Heart right ventricle (tissue), 16 donors: ENCODE data around the gene FARP1. TPM values are rescaled to one million over a fixed set of nuclear protein-coding genes. Genes with fewer than 3 reads are reported as not detected.

Experiments used
- ATAC-seq, 8 donors: fragments of 200-7000 bp; cut with Tn5 transposase; one replicate each; pipeline ENCODE4 v1.9.1; 2020; ENCODE audit warnings: mild to moderate bottlenecking in 8 of 8, moderate library complexity in 8 of 8, moderate number of reproducible peaks in 1 of 8
- DNase-seq, 2 donors: peaks; one replicate each; pipeline ENCODE4 v3.0.0-alpha.2; 2020
- H3K27ac ChIP-seq, 10 donors: fragments of 200-600 bp; sonication (generic) in 2 of 10; one replicate each; pipeline versions ENCODE4 v1.5.0 to v1.8.0; 2020 to 2022; ENCODE audit warnings: mild to moderate bottlenecking in 3 of 10
- H3K27me3 ChIP-seq, 7 donors: fragments of 200-600 bp; one replicate each; pipeline ENCODE4 v1.8.0; 2021 to 2022; ENCODE audit warnings: mild to moderate bottlenecking in 2 of 7
- H3K36me3 ChIP-seq, 9 donors: fragments of 200-600 bp; sonication (generic) in 1 of 9; one replicate each; pipeline versions ENCODE4 v1.5.0 to v1.8.0; 2020 to 2022; ENCODE audit warnings: mild to moderate bottlenecking in 2 of 9
- H3K4me1 ChIP-seq, 9 donors: fragments of 200-600 bp; sonication (generic) in 1 of 9; one replicate each; pipeline versions ENCODE4 v1.5.0 to v1.8.0; 2020 to 2022; ENCODE audit warnings: mild to moderate bottlenecking in 4 of 9
- H3K4me3 ChIP-seq, 10 donors: fragments of 200-600 bp; sonication (generic) in 2 of 10; one replicate each; pipeline versions ENCODE4 v1.5.0 to v1.8.0; 2020 to 2022; ENCODE audit warnings: mild to moderate bottlenecking in 7 of 10, moderate library complexity in 2 of 10
- H3K9me3 ChIP-seq, 11 donors: fragments of 200-600 bp in 10 of 11; sonication (generic) in 2 of 11; one replicate each; pipeline versions ENCODE4 v1.5.0 to v1.8.0; 2013 to 2022; ENCODE audit warnings: mild to moderate bottlenecking in 2 of 11, control low read depth in 1 of 11, moderate library complexity in 1 of 11
- CTCF ChIP-seq, 9 donors: fragments of 200-600 bp; sonication (generic) in 2 of 9; IDR thresholded peaks; one replicate each; pipeline versions ENCODE4 v1.5.0 to v1.8.0; 2021 to 2022; ENCODE audit warnings: antibody characterized with exemption in 9 of 9, mild to moderate bottlenecking in 5 of 9, moderate library complexity in 1 of 9
- WGBS, 2 donors: extraction: QIAGEN DNeasy Blood & Tissue Kit; methylation state at CpG; one replicate each; pipeline ENCODE4 v1.1.7; 2013; ENCODE audit warnings: inconsistent platforms in 1 of 2; 5-methylcytosine and 5-hydroxymethylcytosine counted together
- intact Hi-C, 10 donors: fragments of 100-400 bp; cut with DNase I; formaldehyde crosslinking; loops; one replicate each; pipeline versions ENCODE4 v1.11.1 to v1.14.2; 2022
- polyA plus RNA-seq, 2 donors: library from polyadenylated mRNA; stranded (reverse); fragments of 200-250 nt; gene quantifications; one replicate each; pipeline ENCODE4 v1.2.3, GENCODE V29; 2013
- total RNA-seq, 10 donors: library from RNA; stranded (reverse); fragmentation: NEBNext Ultra II Directional in 3 of 10; extraction: Animal tissue kit (Norgen Biotek cat#: 25700) in 3 of 10; gene quantifications; one replicate each; pipeline versions ENCODE4 v1.2.1 to v1.2.4, GENCODE V29; 2021 to 2023
- donor health status: Arrhythmogenic right ventricular cardiomyopathy.
- donor health status: ischemic (EF 13 %, LVEDD 7.1; RV severe dilation, severe dysfunction).
- donor health status: healthy with polysubstance abuse.
- donor health status: DM: no; HTN: yes; CAD: no.
- donor health status: DM: no; HTN: no; CAD: no.
- donor health status: ischemic (EF 25% LVEDD 6.9; RV normal size, moderate dysfunction).
- donor health status: ischemic (EF 25% LVEDD 5.7; RV mildly dilated, moderate dysfunction).
- donor health status: healthy.
- donor health status: DM: yes; HTN: yes; CAD: no.
- donor health status: Ischemic cardiomyopathy.
- donor health status: ischemic (EF 35%, LVEDD 5.7; RV mildly dilated, moderate dysfunction).
- donor health status: nonischemic (EF 11% LVEDD 7.7; RV severe dilation, severe dysfunction).
- donor health status: DM: yes; HTN: yes; CAD: no.
- donor health status: PGD.
- donor health status: ischemic (EF 29% LVEDD 5.4; RV normal size, mild dysfunction).
- donor health status: nonischemic (EF 23%, LVEDD 6.1; RV moderate dilation, normal function).

Gene FARP1
- total and polyA plus RNA-seq, 12 donors: 6.9 to 72.9 (median 17.1) TPM

- Histone ChIP-seq H3K4me1 (peaks cover 4 to 35% (median 28%) of the 10 kb centered on the region in 9 donors), H3K27me3 (no peaks in the 10 kb centered on the region), H3K9me3 (no peaks in the 10 kb centered on the region), H3K27ac (peak overlapping the region in 3 of 10 donors; percentile 19 to 46 (median 41)), H3K4me3 (peak overlapping the region in 1 of 10 donors; percentile 4), H3K36me3 (peaks cover 0 to 59% (median 15%) of the 10 kb centered on the region in 9 donors)
- intact Hi-C loops: loop anchor here (1.0 to 10.0 kb wide), 10 partner anchors 129 to 591 kb away; partner anchors contain the start of gene STK24 (in 4 of the 10)
- ATAC-seq: peak; percentile 73 to 89 (median 81)
- 22 to 30% methylated on average over 18 of the region's 18 CpGs for WGBS, 2 donors
- TF ChIP-seq CTCF (IDR thresholded peaks at IDR 0.05): peak; percentile 90 to 99 (median 97)
- peak; percentile 60 to 75 for DNase-seq
Observed at GRCh38 chr13:98445340-98446233, 302.7 kb downstream of the FARP1 start.

GRCh38 chr13:98446234-98446621 is 303.3 kb downstream of the FARP1 start:
- WGBS, 2 donors: 90 to 92% methylated on average over 11 of the region's 11 CpGs
- no peak overlapping the region for H3K4me3 ChIP-seq
- H3K27me3 ChIP-seq: no peaks in the 10 kb centered on the region
- DNase-seq: no peak
- H3K4me1 ChIP-seq: peaks cover 6 to 41% (median 33%) of the 10 kb centered on the region in 9 donors
- no peak for ATAC-seq
- no peak overlapping the region for H3K27ac ChIP-seq
- TF ChIP-seq CTCF (IDR thresholded peaks at IDR 0.05): no peak
- intact Hi-C loops: loop anchor here in 8 of 10 donors (2.0 to 10.0 kb wide), 7 partner anchors 129 to 591 kb away; partner anchors contain the start of gene STK24 (in 4 of the 8)
- peaks cover 0 to 58% (median 15%) of the 10 kb centered on the region in 9 donors for H3K36me3 ChIP-seq
- no peaks in the 10 kb centered on the region for H3K9me3 ChIP-seq

- Histone ChIP-seq H3K36me3 (peaks cover 0 to 57% (median 15%) of the 10 kb centered on the region in 9 donors), H3K9me3 (no peaks in the 10 kb centered on the region), H3K27ac (no peak overlapping the region), H3K4me1 (peaks cover 6 to 50% (median 38%) of the 10 kb centered on the region in 9 donors), H3K27me3 (no peaks in the 10 kb centered on the region), H3K4me3 (no peak overlapping the region)
- WGBS, 2 donors: 93 to 96% methylated on average over 5 of the region's 5 CpGs
- DNase-seq: no peak
- intact Hi-C loops: loop anchor here in 8 of 10 donors (2.0 to 10.0 kb wide), 7 partner anchors 128 to 592 kb away; partner anchors contain the start of gene STK24 (in 4 of the 8)
- no peak for TF ChIP-seq CTCF (IDR thresholded peaks at IDR 0.05)
- no peak for ATAC-seq
Observed at GRCh38 chr13:98447130-98447529, 304.2 kb downstream of the FARP1 start.

GRCh38 chr13:98447881-98448641 is 305.2 kb downstream of the FARP1 start:
- no peak overlapping the region for H3K27ac ChIP-seq
- peak in 8 of 9 donors; percentile 7 to 68 (median 62) for TF ChIP-seq CTCF (IDR thresholded peaks at IDR 0.05)
- intact Hi-C loops: loop anchor here in 8 of 10 donors (2.0 to 10.0 kb wide), 7 partner anchors 127 to 593 kb away; partner anchors contain the start of gene STK24 (in 4 of the 8)
- DNase-seq (peak; percentile 51 to 60), ATAC-seq (no peak)
- peaks cover 0 to 63% (median 15%) of the 10 kb centered on the region in 9 donors for H3K36me3 ChIP-seq
- 61 to 63% methylated on average over 28 of the region's 28 CpGs for WGBS, 2 donors
- no peaks in the 10 kb centered on the region for H3K9me3 ChIP-seq
- no peak overlapping the region for H3K4me3 ChIP-seq
- H3K27me3 ChIP-seq: no peaks in the 10 kb centered on the region
- peaks cover 6 to 55% (median 41%) of the 10 kb centered on the region in 9 donors for H3K4me1 ChIP-seq
